H9 (cell line): ENCODE data around the gene RBMY1B. TPM values are rescaled to one million over a fixed set of nuclear protein-coding genes. Genes with fewer than 3 reads are reported as not detected.
"Not testable (repeated sequence)": the region's sequence is repeated elsewhere in the genome, so short reads cannot be mapped to it uniquely, and the experiment has no call there.

Experiments used
- DNase-seq: peaks from one replicate; pipeline ENCODE4 v3.0.0-alpha.2; 2017
- H2AFZ ChIP-seq: one replicate; pipeline ENCODE4 v1.6.1; 2013; ENCODE audit warnings: mild to moderate bottlenecking, low read length, control low read depth, moderate library complexity
- H2AK5ac ChIP-seq: 2 replicates; pipeline ENCODE4 v1.6.1; 2013; ENCODE audit warnings: low read length, control low read depth, mixed read lengths; ENCODE audit not compliant: insufficient read length
- H2BK120ac ChIP-seq: one replicate; pipeline ENCODE4 v1.6.1; 2013; ENCODE audit warnings: low read depth, mild to moderate bottlenecking, low read length, control low read depth, inconsistent platforms; ENCODE audit not compliant: poor library complexity, severe bottlenecking
- H2BK12ac ChIP-seq: 2 replicates; pipeline ENCODE4 v1.6.1; 2013; ENCODE audit warnings: low read length, control low read depth, mixed read lengths, low read depth; ENCODE audit not compliant: insufficient read length
- H2BK15ac ChIP-seq: 2 replicates; pipeline ENCODE4 v1.6.1; 2013; ENCODE audit warnings: low read depth, low read length, control low read depth
- H2BK20ac ChIP-seq: one replicate; pipeline ENCODE4 v1.6.1; 2013; ENCODE audit warnings: low read depth, mild to moderate bottlenecking, low read length, control low read depth, inconsistent platforms; ENCODE audit not compliant: poor library complexity, severe bottlenecking
- H2BK5ac ChIP-seq: 2 replicates; pipeline ENCODE4 v1.6.1; 2013; ENCODE audit warnings: low read length, control low read depth, mixed read lengths; ENCODE audit not compliant: insufficient read length
- H3K14ac ChIP-seq: 2 replicates; pipeline ENCODE4 v1.6.1; 2013; ENCODE audit warnings: low read length, control low read depth; ENCODE audit not compliant: insufficient read depth
- H3K18ac ChIP-seq: 2 replicates; pipeline ENCODE4 v1.6.1; 2013; ENCODE audit warnings: low read depth, mild to moderate bottlenecking, mixed read lengths, low read length, control low read depth; ENCODE audit not compliant: insufficient read length
- H3K23ac ChIP-seq: 2 replicates; pipeline ENCODE4 v1.6.1; 2013; ENCODE audit warnings: low read length, control low read depth, mixed read lengths, low read depth; ENCODE audit not compliant: insufficient read length
- H3K23me2 ChIP-seq: 2 replicates; pipeline ENCODE4 v1.6.1; 2013; ENCODE audit warnings: low read depth, mild to moderate bottlenecking, mixed read lengths, low read length, control low read depth; ENCODE audit not compliant: insufficient read length, poor library complexity, severe bottlenecking
- H3K27ac ChIP-seq: 2 replicates; pipeline ENCODE4 v1.5.1; 2013; ENCODE audit warnings: low read length, control low read depth, mixed read lengths, low read depth; ENCODE audit not compliant: insufficient read length
- H3K27me3 ChIP-seq: 2 replicates; pipeline ENCODE4 v1.6.1; 2013; ENCODE audit warnings: low read length, control low read depth, inconsistent platforms; ENCODE audit not compliant: insufficient read depth
- H3K4ac ChIP-seq: 2 replicates; pipeline ENCODE4 v1.6.1; 2013; ENCODE audit warnings: low read depth, mild to moderate bottlenecking, control low read depth, inconsistent platforms, low read length, moderate library complexity
- H3K4me1 ChIP-seq: 2 replicates; pipeline ENCODE4 v1.6.1; 2013; ENCODE audit warnings: low read length, control low read depth, inconsistent platforms; ENCODE audit not compliant: insufficient read depth
- H3K4me2 ChIP-seq: 2 replicates; pipeline ENCODE4 v1.6.1; 2013; ENCODE audit warnings: low read length, control low read depth, mixed read lengths; ENCODE audit not compliant: insufficient read length, insufficient read depth
- H3K56ac ChIP-seq: 2 replicates; pipeline ENCODE4 v1.6.1; 2013; ENCODE audit warnings: low read depth, mild to moderate bottlenecking, mixed read lengths, low read length, control low read depth; ENCODE audit not compliant: insufficient read length
- H3K79me1 ChIP-seq: 2 replicates; pipeline ENCODE4 v1.6.1; 2013; ENCODE audit warnings: low read depth, mild to moderate bottlenecking, moderate library complexity, low read length, control low read depth, inconsistent platforms; ENCODE audit not compliant: insufficient read depth, poor library complexity, severe bottlenecking
- H3K79me2 ChIP-seq: 2 replicates; pipeline ENCODE4 v1.6.1; 2013; ENCODE audit warnings: low read length, control low read depth, inconsistent platforms; ENCODE audit not compliant: insufficient read depth
- H3K9ac ChIP-seq: 2 replicates; pipeline ENCODE4 v1.6.1; 2013; ENCODE audit warnings: low read length, control low read depth, mixed read lengths; ENCODE audit not compliant: insufficient read length; ENCODE audit errors: extremely low read depth
- H3K9me3 ChIP-seq: one replicate; pipeline ENCODE4 v1.6.1; 2013; ENCODE audit warnings: low read depth, low read length, inconsistent platforms; ENCODE audit not compliant: control insufficient read depth
- H3T11ph ChIP-seq: one replicate; pipeline ENCODE4 v1.6.1; 2013; ENCODE audit warnings: mild to moderate bottlenecking, low read length, control low read depth, inconsistent platforms
- H4K20me1 ChIP-seq: one replicate; pipeline ENCODE4 v1.6.1; 2013; ENCODE audit not compliant: control insufficient read depth, insufficient read length, insufficient read depth
- H4K5ac ChIP-seq: 2 replicates; pipeline ENCODE4 v1.6.1; 2013; ENCODE audit warnings: low read depth, mild to moderate bottlenecking, mixed read lengths, low read length, control low read depth; ENCODE audit not compliant: insufficient read length
- H4K8ac ChIP-seq: replicated peaks from 2 replicates; pipeline ENCODE4 v1.6.1; 2013; ENCODE audit warnings: low read length, control low read depth, mixed read lengths, low read depth; ENCODE audit not compliant: insufficient read length
- H4K91ac ChIP-seq: 2 replicates; pipeline ENCODE4 v1.6.1; 2013; ENCODE audit warnings: low read depth, mild to moderate bottlenecking, moderate library complexity, mixed read lengths, low read length, control low read depth; ENCODE audit not compliant: insufficient read length
- H3K27ac Mint-ChIP-seq, 3 experiments: 2 replicates in 2 of 3; 3 replicates in 1 of 3; pipeline ENCODE4 v1.8.0; 2020 to 2021; ENCODE audit warnings: mixed read lengths in 3 of 3, mild to moderate bottlenecking in 1 of 3, moderate library complexity in 1 of 3
- H3K27me3 Mint-ChIP-seq: 2 replicates; pipeline ENCODE4 v1.8.0; 2021; ENCODE audit warnings: low read depth, mild to moderate bottlenecking, moderate library complexity, mixed read lengths
- H3K36me3 Mint-ChIP-seq, 3 experiments: 2 replicates in 2 of 3; 3 replicates in 1 of 3; pipeline ENCODE4 v1.8.0; 2020 to 2021; ENCODE audit warnings: low read depth in 3 of 3, mixed read lengths in 3 of 3; ENCODE audit not compliant: insufficient read depth in 1 of 3
- H3K4me1 Mint-ChIP-seq, 2 experiments: 2 replicates each; pipeline ENCODE4 v1.8.0; 2020; ENCODE audit warnings: mixed read lengths in 2 of 2
- H3K4me3 Mint-ChIP-seq, 2 experiments: 2 replicates in 1 of 2; 3 replicates in 1 of 2; pipeline ENCODE4 v1.8.0; 2020 to 2021; ENCODE audit warnings: mild to moderate bottlenecking in 2 of 2, mixed read lengths in 2 of 2, moderate library complexity in 1 of 2
- H3K9me3 Mint-ChIP-seq, 2 experiments: 2 replicates in 1 of 2; 3 replicates in 1 of 2; pipeline ENCODE4 v1.8.0; 2020; ENCODE audit warnings: mild to moderate bottlenecking in 2 of 2, mixed read lengths in 2 of 2, moderate library complexity in 1 of 2
- WGBS: extraction: QIAGEN DNeasy Blood & Tissue Kit; methylation state at CpG from one replicate; pipeline ENCODE4 v1.1.7; 2013; ENCODE audit warnings: missing lambda C conversion rate, low lambda C conversion rate, mixed read lengths; ENCODE audit not compliant: insufficient read length; ENCODE audit errors: extremely low coverage; 5-methylcytosine and 5-hydroxymethylcytosine counted together
- total RNA-seq: library from RNA; stranded (reverse); gene quantifications from 2 replicates; pipeline ENCODE4 v1.2.1, GENCODE V29; 2021

The RBMY1B gene
- total RNA-seq, 1 experiment from 2014 or later: not detected

DNA sequence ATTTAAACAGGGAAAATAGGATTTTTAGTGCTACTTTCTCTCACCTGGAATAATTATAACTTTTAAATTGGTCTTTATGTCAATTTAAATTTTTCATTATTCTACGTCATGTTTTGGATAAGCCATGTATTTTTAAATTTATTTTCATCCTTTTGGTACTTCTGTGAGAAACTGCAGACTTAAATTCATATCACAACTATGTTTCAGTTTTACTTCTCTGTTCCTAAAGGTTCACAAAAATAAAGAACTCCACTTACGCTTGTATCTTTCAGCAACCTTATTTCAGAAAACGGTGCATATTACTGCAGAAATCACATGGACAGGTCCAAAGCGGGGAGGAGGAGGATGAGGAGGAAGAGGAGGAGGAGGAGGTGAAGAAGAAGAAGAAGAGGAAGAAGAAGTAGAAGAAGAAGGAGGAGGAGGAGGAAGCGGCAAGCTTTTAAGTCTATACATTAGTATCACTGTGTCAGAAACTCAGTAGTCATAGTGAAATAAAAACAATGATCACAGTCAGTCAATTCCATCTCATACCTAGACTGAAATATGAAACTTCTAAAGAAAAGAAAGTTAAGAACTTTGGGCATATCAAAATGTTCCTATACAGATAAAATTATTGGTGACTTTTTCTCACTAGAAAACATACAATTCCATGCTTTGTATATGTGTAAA, 48.3 kb downstream of the RBMY1B start:
- H3K4ac ChIP-seq, H3K27me3 Mint-ChIP-seq, H3K4me1 ChIP-seq, H3K4me1 Mint-ChIP-seq, H3K36me3 Mint-ChIP-seq, H3K23me2 ChIP-seq, H3K14ac ChIP-seq, DNase-seq, H4K8ac ChIP-seq, H4K91ac ChIP-seq, H3K56ac ChIP-seq, H2BK15ac ChIP-seq, H3K4me2 ChIP-seq, H3K9ac ChIP-seq, H3K27ac ChIP-seq, H3K27ac Mint-ChIP-seq, H3K23ac ChIP-seq, H3K18ac ChIP-seq, H2AK5ac ChIP-seq, H4K20me1 ChIP-seq, H3K9me3 ChIP-seq, H4K5ac ChIP-seq, H3T11ph ChIP-seq, H3K79me2 ChIP-seq, H3K9me3 Mint-ChIP-seq, H2BK120ac ChIP-seq, H2BK5ac ChIP-seq, H2BK20ac ChIP-seq, H3K27me3 ChIP-seq, H2BK12ac ChIP-seq, H3K4me3 Mint-ChIP-seq, H2AFZ ChIP-seq, H3K79me1 ChIP-seq: not testable (repeated sequence)
- WGBS: no CpG with 5 or more reads among the region's 5 CpGs

Other genes with a start within 250 kb of the RBMY1B start
- not detected in 2 replicates for gene RBMY1A1, start 23.5 kb downstream of the RBMY1B start, total RNA-seq